SK-N-SH treated with all-trans-retinoic acid at 6 μM for 48 hours (cell line): Measurements from ENCODE around the gene SRF.

ENCODE experiments used
- ATAC-seq: fragments of 200-7000 bp; cut with Tn5 transposase; 3 replicates; pipeline ENCODE4 v1.9.1; 2020; ENCODE audit warnings: mild to moderate bottlenecking, moderate library complexity
- ARNTL ChIP-seq: fragments of 450-650 bp; formaldehyde crosslinking; IDR thresholded peaks from 2 replicates; pipeline ENCODE4 v1.5.0; 2020; ENCODE audit warnings: low read depth, mild to moderate bottlenecking, moderate library complexity, borderline replicate concordance
- BACH2 ChIP-seq: fragments of 250-450 bp; sonication (Bioruptor Pico); IDR thresholded peaks from 2 replicates; pipeline ENCODE4 v1.9.0; 2021; ENCODE audit warnings: mild to moderate bottlenecking, borderline replicate concordance
- CSDC2 ChIP-seq: fragments of 250-450 bp; sonication (Bioruptor Pico); IDR thresholded peaks from 2 replicates; pipeline ENCODE4 v1.5.0; 2020; ENCODE audit warnings: mild to moderate bottlenecking, moderate library complexity
- ESRRG ChIP-seq: fragments of 250-450 bp; sonication (Bioruptor Pico); IDR thresholded peaks from 2 replicates; pipeline ENCODE4 v1.6.1; 2021; ENCODE audit warnings: mild to moderate bottlenecking
- GLIS3 ChIP-seq: fragments of 250-450 bp; sonication (Bioruptor Pico); IDR thresholded peaks from 2 replicates; pipeline ENCODE4 v1.5.0; 2020; ENCODE audit warnings: mild to moderate bottlenecking, moderate library complexity
- ISL1 ChIP-seq: fragments of 250-450 bp; sonication (Bioruptor Pico); IDR thresholded peaks from 2 replicates; pipeline ENCODE4 v2.1.2; 2022; ENCODE audit warnings: mild to moderate bottlenecking, moderate library complexity
- PATZ1 ChIP-seq: fragments of 250-450 bp; sonication (Bioruptor Pico); IDR thresholded peaks from 2 replicates; pipeline ENCODE4 v1.8.0; 2020; ENCODE audit warnings: mild to moderate bottlenecking, moderate library complexity, borderline replicate concordance
- POU6F1 ChIP-seq: fragments of 250-450 bp; sonication (Bioruptor Pico); IDR thresholded peaks from 2 replicates; pipeline ENCODE4 v1.8.0; 2021; ENCODE audit warnings: low read depth, mild to moderate bottlenecking, moderate library complexity, borderline replicate concordance
- PPARA ChIP-seq: fragments of 250-450 bp; sonication (Bioruptor Pico); IDR thresholded peaks from 2 replicates; pipeline ENCODE4 v1.5.0; 2020; ENCODE audit warnings: mild to moderate bottlenecking, borderline replicate concordance
- RARB ChIP-seq: fragments of 250-450 bp; sonication (Bioruptor Pico); IDR thresholded peaks from 2 replicates; pipeline ENCODE4 v1.8.0; 2021; ENCODE audit warnings: mild to moderate bottlenecking, moderate library complexity
- SNAI2 ChIP-seq: fragments of 250-450 bp; sonication (Bioruptor Pico); IDR thresholded peaks from 2 replicates; pipeline ENCODE4 v1.5.0; 2020; ENCODE audit warnings: mild to moderate bottlenecking, moderate library complexity
- TOX ChIP-seq: fragments of 250-450 bp; sonication (Bioruptor Pico); IDR thresholded peaks from 2 replicates; pipeline ENCODE4 v1.8.0; 2021; ENCODE audit warnings: mild to moderate bottlenecking, moderate library complexity, borderline replicate concordance
- TSHZ2 ChIP-seq: fragments of 250-450 bp; sonication (Bioruptor Pico); IDR thresholded peaks from 2 replicates; pipeline ENCODE4 v1.5.0; 2020; ENCODE audit warnings: mild to moderate bottlenecking, moderate library complexity
- ZC3H10 ChIP-seq: fragments of 250-450 bp; sonication (Bioruptor Pico); IDR thresholded peaks from 2 replicates; pipeline ENCODE4 v1.5.1; 2021; ENCODE audit warnings: mild to moderate bottlenecking, moderate library complexity
- ZFP3 ChIP-seq: fragments of 250-450 bp; sonication (Bioruptor Pico); IDR thresholded peaks from 2 replicates; pipeline ENCODE4 v1.5.0; 2020; ENCODE audit warnings: mild to moderate bottlenecking, moderate library complexity
- ZFP30 ChIP-seq: fragments of 450-650 bp; formaldehyde crosslinking; IDR thresholded peaks from 2 replicates; pipeline ENCODE4 v1.5.0; 2022; ENCODE audit warnings: mild to moderate bottlenecking, moderate library complexity
- ZNF565 ChIP-seq: fragments of 450-650 bp; formaldehyde crosslinking; conservative IDR thresholded peaks from 2 replicates; pipeline ENCODE4 v1.5.0; 2020; ENCODE audit warnings: low read depth, mild to moderate bottlenecking, moderate library complexity
- ZNF70 ChIP-seq: fragments of 450-650 bp; formaldehyde crosslinking; IDR thresholded peaks from 2 replicates; pipeline ENCODE4 v1.5.0; 2020; ENCODE audit warnings: mild to moderate bottlenecking, moderate library complexity
- ZNF8 ChIP-seq: fragments of 450-650 bp; formaldehyde crosslinking; IDR thresholded peaks from 2 replicates; pipeline ENCODE4 v1.5.0; 2020; ENCODE audit warnings: mild to moderate bottlenecking, moderate library complexity
- TF ChIP-seq, protein P1 (sequence below): fragments of 250-450 bp; sonication (Bioruptor Pico); IDR thresholded peaks from 2 replicates; pipeline ENCODE4 v1.5.1; 2021; ENCODE audit warnings: mild to moderate bottlenecking, moderate library complexity
- TF ChIP-seq, protein P2 (sequence below): fragments of 250-450 bp; sonication (Bioruptor Pico); IDR thresholded peaks from 2 replicates; pipeline ENCODE4 v1.5.1; 2020; ENCODE audit warnings: low read depth, mild to moderate bottlenecking, moderate library complexity

SRF gene

DNA sequence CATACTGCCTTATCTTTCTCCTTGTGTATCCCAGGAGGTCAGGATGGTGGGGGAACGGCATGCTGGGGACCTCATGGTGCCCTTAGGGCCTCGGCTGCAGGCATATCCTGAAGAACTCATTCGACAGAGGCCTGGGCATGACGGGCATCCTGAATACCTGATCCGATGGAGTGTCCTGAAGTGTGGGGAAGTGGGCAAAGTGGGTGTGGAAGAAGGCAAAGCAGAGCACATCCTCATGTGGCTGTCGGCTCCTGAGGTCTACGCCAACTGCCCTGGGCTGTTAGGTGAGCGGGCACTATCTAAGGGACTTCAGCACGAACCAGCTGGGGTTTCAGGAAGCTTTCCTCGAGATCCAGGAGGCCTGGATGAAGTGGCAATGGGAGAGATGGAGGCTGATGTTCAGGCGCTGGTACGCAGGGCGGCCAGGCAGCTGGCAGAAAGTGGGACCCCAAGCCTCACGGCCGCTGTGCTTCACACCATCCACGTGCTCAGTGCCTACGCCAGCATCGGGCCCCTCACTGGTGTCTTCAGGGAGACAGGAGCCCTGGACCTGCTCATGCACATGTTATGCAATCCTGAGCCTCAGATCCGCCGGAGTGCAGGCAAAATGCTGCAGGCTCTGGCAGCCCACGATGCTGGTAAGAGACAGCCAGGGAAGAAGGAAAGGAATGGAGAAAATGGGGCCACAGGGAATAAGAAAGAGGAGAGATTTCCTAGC, 13.4 kb downstream of the SRF start (continued):
- TF ChIP-seq PATZ1 (CRISPR knock-in tag) = no peak
- no peak for TF ChIP-seq CSDC2 (CRISPR knock-in tag)
- TF ChIP-seq ISL1 (CRISPR knock-in tag) = no peak
- TF ChIP-seq ZNF70 (CRISPR knock-in tag) = no peak
- no peak for TF ChIP-seq ZNF565 (CRISPR knock-in tag)

GRCh38 chr6:43185391-43185985, 14.4 kb downstream of the SRF start:
- no peak for ATAC-seq
- TF ChIP-seq ZFP30 (CRISPR knock-in tag) (no peak), TSHZ2 (CRISPR knock-in tag) (no peak), ISL1 (CRISPR knock-in tag) (no peak), ZC3H10 (no peak), GLIS3 (no peak), ZFP3 (CRISPR knock-in tag) (no peak), ARNTL (CRISPR knock-in tag) (no peak), CSDC2 (CRISPR knock-in tag) (no peak), SNAI2 (CRISPR knock-in tag) (no peak)
- TF ChIP-seq, protein P1, sequence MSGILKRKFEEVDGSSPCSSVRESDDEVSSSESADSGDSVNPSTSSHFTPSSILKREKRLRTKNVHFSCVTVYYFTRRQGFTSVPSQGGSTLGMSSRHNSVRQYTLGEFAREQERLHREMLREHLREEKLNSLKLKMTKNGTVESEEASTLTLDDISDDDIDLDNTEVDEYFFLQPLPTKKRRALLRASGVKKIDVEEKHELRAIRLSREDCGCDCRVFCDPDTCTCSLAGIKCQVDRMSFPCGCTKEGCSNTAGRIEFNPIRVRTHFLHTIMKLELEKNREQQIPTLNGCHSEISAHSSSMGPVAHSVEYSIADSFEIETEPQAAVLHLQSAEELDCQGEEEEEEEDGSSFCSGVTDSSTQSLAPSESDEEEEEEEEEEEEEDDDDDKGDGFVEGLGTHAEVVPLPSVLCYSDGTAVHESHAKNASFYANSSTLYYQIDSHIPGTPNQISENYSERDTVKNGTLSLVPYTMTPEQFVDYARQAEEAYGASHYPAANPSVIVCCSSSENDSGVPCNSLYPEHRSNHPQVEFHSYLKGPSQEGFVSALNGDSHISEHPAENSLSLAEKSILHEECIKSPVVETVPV (CRISPR knock-in tag) = no peak

DNA sequence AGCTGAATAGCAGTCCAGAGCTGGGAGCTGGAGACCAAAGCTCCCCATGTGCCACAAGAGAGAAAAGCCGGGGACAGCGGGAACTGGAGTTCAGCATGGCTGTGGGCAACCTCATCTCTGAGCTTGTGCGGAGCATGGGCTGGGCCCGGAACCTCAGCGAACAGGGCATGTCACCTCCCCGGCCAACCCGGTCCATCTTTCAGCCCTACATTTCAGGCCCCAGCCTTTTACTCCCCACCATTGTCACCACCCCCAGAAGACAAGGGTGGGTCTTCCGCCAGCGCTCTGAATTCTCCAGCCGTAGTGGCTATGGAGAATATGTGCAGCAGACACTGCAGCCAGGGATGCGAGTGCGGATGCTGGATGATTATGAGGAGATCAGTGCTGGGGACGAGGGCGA, 14.9 kb downstream of the SRF start:
- no peak for TF ChIP-seq ZNF8 (CRISPR knock-in tag)
- no peak for TF ChIP-seq GLIS3
- TF ChIP-seq PATZ1 (CRISPR knock-in tag) = no peak
- TF ChIP-seq PPARA (CRISPR knock-in tag) = no peak
- TF ChIP-seq ZNF70 (CRISPR knock-in tag) = no peak
- TF ChIP-seq ISL1 (CRISPR knock-in tag) = no peak
- TF ChIP-seq POU6F1 (CRISPR knock-in tag) = no peak
- TF ChIP-seq TOX (CRISPR knock-in tag) = no peak
- TF ChIP-seq, protein P1 (CRISPR knock-in tag) = no peak
- TF ChIP-seq ZNF565 (CRISPR knock-in tag) = no peak
- no peak for TF ChIP-seq SNAI2 (CRISPR knock-in tag)
- TF ChIP-seq ARNTL (CRISPR knock-in tag) = no peak
- no peak for TF ChIP-seq CSDC2 (CRISPR knock-in tag)
- no peak for TF ChIP-seq ESRRG (CRISPR knock-in tag)
- no peak for TF ChIP-seq ZFP30 (CRISPR knock-in tag)
- TF ChIP-seq, protein P2, sequence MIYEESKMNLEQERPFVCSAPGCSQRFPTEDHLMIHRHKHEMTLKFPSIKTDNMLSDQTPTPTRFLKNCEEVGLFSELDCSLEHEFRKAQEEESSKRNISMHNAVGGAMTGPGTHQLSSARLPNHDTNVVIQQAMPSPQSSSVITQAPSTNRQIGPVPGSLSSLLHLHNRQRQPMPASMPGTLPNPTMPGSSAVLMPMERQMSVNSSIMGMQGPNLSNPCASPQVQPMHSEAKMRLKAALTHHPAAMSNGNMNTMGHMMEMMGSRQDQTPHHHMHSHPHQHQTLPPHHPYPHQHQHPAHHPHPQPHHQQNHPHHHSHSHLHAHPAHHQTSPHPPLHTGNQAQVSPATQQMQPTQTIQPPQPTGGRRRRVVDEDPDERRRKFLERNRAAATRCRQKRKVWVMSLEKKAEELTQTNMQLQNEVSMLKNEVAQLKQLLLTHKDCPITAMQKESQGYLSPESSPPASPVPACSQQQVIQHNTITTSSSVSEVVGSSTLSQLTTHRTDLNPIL (CRISPR knock-in tag) = no peak
- TF ChIP-seq BACH2 (CRISPR knock-in tag) = no peak
- no peak for TF ChIP-seq RARB (CRISPR knock-in tag)
- ATAC-seq = no peak
